GM18499 (cell line): Measurements from ENCODE around the gene CLEC16A.

Experiments
- ATAC-seq: cut with Tn5 transposase; IDR thresholded peaks from one replicate; pipeline ENCODE4 v1.9.1; 2021; ENCODE audit warnings: moderate number of reproducible peaks; ENCODE audit not compliant: insufficient read depth, unreplicated experiment

CLEC16A gene

GRCh38 chr16:11009027-11009755 lies 64.8 kb downstream of the CLEC16A start:
- ATAC-seq: no peak

DNA sequence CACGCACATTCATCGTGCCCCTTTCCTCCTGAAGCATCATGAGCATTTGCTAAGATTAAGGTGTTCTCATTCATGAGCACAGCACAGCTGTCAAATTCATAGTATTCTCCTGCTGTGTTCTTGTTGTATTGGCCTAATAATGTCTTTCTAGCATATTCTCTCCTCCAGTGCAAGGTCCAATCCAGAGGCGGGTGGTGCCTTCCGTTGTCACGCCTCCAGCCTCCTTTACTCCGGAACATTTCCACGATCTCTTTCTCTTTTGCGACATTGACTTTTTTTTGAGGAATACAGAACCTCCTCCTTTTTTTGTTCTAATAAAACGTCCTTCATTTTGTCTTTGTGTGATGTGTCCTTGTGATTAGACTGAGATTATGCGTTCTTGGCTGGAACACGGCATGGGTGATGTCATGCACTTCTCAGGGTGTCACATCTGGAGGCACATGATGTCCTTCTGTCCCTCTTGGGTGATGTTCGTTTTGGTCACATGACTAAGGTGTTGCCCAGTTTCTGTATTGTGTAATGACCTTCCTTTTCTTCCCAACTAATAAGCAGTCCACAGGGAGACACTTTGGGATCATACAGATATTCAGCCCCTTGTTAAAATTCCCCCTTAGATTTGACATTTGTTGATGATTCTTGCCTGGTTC lies 66.3 kb downstream of the CLEC16A start:
- ATAC-seq: no peak

- ATAC-seq: no peak
Observed at GRCh38 chr16:11011326-11011725, 67.0 kb downstream of the CLEC16A start.

DNA sequence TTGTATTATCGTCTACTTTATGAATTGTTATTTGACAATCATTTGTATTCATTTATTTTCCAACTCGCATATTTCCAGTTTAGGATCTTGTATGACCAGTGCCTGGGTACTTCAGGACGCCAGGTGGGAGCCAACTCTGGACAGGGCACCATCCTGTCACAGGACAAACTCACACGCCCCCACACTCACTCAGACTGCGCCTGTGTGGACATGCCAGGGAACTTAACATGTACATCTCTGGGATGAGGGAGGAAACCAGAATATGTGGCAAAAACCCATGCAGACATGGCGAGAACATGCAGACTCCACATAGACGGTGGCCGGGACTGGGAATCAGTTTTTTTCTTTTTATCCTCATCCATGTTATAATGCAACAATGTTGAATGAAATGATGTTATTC lies 68.5 kb downstream of the CLEC16A start:
- ATAC-seq: no peak

DNA sequence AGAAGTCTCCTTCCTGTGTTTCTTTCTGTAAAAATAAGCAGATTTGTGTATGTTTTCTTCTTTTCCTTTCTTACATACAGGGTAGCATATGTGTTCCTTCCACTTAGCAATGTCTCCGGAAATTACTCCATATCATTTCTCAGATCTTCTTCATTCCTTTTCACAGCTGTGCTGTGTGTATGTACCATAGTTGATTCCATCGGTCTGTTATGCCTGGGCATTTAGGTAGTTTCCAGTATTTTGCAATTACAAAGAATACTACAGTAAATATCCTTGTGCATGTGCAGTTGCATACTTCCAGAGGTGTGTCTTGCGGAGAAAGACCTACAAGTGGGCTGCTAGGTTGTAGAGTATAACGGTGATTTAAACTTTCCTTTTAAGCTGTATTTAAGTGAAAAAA lies 69.8 kb downstream of the CLEC16A start:
- ATAC-seq: no peak

- no peak for ATAC-seq
Observed at GRCh38 chr16:11015076-11015475, 70.7 kb downstream of the CLEC16A start.

DNA sequence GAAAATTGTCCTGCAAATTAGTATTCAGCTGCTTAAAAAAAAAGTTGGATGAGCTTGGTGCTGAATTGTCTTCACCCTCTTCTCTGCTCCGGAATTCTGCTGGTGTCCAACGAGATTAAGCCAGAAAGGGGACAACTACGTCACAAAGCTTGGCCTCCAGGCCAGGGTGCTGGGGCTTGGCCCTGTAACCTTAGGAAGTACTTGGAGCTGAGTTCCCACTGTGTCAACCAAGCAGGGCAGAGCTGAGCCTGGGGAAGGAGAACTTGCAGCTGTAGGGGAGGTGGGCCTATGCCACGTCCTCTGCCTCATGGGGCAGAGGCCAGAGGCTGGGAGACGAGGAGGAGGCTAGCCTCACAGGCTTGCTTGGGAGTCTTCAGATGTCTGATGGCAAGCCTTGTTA lies 71.2 kb downstream of the CLEC16A start:
- ATAC-seq: no peak

DNA sequence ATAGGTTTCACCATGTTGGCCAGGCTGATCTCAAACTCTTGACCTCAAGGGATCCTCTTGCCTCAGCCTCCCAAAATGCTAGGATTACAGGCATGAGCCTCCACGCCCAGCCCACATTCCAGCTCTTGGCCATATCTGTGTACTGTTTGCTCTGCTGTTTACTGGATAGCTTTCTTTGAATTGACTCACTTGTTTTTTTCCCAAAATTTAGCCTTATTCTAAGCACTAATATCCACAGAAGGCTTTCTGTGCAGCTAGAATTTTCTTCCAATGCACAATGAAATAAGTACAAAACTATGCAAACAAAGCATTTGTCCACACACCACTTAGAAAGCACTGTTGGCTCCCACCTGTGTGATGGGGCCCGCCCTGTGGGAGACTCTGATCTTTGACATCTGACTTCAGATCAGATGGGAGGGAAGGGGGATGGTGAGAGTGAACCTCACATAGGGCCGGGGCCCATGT lies 72.2 kb downstream of the CLEC16A start:
- no peak for ATAC-seq

GRCh38 chr16:11016993-11017392 lies 72.6 kb downstream of the CLEC16A start:
- ATAC-seq: no peak

DNA sequence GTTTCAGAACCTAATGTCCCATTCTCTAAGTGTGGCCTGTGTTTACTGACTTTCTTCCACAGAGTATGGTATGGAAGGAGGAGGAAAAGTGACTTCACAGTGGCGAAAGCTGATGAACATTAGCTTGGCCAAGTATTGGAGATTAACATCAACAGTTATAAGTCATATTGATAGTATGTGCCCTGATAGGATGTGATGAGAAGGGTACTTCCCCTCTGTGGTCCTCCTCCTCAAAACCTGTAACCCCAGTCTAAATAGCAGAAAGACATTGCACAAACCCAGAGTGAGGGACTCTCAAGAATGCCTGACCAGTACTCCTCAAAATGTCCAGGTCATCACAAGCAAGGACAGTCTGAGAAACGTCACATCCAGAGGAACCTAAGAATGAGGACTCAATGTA lies 73.1 kb downstream of the CLEC16A start:
- no peak for ATAC-seq

DNA sequence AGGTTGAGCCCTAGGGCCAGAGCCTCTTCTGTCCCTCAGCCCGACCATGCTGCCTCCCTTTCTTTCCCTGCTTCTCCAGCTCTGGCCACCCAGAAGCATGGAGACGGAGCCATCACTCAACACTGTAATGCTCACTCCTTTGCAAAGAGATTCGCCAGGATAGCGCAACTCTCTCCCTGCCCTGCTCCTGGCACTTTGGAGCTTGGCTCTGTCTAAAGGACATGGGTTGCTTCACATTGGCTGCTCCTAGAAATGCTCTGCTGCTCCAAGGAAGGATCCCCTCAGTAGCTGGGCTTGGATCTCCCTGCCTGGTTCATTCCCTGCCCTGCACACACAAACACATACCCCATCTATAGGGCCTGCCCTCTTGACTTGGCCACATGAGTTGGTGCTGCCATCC lies 76.0 kb downstream of the CLEC16A start:
- no peak for ATAC-seq

DNA sequence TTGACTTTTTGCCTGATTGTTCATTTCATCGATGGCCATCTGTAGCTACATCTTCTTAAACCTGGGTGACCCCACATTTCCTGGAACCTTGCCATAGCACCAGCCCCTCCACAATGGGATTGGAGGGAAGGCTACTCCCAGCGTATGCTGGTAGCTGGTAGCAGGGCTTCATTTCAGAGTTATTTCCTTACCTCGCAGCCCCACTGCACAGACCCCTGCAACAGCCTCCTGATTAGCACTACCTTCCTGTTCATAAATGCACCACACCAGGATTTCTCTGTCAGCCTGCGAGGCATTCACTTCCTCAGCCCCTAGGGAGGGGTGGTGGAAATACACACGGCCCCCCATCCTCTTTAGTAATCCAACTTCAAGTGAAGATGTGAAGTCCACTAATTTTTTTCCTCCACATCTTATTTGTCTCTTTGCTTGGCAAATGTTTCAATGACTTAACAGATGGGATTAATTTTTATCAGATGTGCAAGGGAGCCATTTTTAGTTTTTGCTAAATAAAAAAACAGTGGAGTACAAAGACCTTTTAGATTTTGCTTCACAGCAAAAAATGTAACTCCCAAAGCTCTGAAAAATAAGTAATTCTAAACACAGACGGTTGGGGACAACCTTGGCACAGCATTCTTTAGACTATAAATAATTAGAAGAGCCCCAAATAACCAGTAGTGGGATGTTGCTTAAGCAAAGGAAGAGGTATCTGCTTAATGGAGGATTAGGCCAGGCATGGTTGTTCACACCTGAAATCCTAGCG lies 76.6 kb downstream of the CLEC16A start:
- ATAC-seq: no peak

DNA sequence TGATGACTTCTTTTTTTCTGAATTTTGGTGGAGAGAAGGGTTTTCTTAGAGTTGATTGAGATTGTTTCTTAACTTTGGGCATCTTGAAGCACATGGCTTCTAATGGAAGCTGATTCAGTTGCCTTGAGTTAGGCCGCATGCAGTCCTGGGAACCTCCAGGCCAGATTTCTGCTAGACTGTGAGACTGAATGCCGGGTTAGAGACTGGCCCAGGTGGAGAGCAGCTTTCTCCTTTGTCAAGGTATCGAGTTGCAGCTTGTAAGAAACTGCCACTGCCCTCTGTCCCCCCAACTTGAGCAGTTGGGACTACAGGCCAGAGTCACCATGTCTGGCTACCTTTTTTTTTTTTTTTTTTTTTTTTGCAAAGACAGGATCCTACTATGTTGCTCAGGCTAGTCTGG lies 77.6 kb downstream of the CLEC16A start:
- no peak for ATAC-seq

DNA sequence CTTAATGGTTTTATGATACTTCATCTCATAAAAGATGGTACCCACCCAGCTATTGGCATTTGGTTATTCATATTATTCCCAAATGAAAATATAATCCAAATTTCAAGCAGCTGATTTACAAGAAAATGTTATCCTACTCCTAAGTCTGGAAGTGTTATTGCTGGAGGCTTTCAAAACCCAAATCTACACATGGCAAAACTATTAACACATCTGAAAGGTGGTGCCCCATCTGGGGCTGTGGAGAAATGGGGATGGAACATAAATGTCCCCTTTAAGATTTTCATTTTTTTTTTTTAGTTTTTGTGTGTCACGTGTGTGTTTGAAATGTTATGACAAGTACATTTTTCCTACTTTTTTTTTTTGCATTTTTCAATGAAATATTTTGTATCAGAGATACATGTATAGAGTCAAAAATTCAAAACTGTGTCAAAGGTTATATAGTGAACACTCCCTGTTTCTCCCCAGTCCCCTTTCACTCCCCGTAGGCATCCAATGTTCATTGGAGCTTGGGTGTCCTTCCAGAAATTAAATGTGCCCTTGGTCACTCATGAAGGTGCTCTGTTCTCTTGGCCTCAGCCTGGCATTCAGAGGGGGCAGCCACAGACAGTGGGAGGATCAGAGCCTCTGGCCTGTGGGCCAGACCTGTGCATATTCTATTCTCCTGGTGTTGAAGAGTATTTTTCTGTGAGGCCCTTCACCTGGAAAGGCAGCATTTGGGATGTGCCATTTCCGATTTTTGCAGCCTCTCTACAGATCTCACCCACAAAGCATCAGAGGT lies 79.1 kb downstream of the CLEC16A start:
- no peak for ATAC-seq

GRCh38 chr16:11024333-11025053 lies 80.1 kb downstream of the CLEC16A start:
- no peak for ATAC-seq

DNA sequence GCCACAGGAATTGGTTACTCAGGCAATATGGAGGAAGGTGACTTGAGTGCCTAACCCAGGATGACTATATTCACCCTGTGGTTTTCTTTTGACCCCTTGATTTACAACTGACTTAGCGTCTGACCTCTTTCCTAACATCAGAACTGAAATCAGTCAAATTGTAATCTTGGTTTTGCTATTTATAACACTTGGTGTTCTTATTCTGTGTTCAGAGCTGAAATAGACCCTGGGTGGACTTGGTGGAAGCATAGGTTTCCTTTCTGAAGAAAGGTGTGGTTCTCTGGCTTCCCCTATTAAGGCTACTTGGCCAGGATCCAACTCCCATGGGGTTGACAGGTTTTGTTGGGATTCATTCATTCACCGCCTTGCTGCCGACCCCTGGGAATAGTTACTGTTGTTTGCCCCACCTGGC lies 80.8 kb downstream of the CLEC16A start:
- no peak for ATAC-seq

GRCh38 chr16:11029948-11030347 lies 85.6 kb downstream of the CLEC16A start:
- no peak for ATAC-seq

DNA sequence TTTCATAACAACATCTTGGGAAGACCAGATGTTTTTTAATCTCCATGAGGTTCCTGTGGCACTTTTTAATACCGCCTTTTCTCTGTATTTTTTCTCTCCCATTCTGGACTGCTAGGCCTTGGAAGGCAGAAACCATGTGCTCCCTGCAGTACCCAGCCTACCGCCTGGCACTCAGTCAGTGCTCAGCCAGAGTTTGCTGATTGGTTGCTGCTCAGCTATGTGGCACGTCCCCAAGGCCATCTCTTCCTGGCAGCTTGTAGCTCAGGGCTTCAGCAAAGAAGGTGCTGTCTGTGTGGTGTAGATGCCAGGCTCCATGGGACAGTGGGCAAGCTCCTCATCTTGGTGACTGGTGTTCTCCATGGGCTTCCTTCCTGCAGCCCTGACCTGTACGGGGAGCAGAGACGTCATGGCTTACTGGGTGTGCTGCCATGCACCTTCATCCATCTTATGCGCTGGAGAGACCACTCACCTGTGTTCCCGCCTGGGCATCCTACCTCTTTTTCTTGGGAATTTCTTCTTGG lies 86.7 kb downstream of the CLEC16A start:
- no peak for ATAC-seq

DNA sequence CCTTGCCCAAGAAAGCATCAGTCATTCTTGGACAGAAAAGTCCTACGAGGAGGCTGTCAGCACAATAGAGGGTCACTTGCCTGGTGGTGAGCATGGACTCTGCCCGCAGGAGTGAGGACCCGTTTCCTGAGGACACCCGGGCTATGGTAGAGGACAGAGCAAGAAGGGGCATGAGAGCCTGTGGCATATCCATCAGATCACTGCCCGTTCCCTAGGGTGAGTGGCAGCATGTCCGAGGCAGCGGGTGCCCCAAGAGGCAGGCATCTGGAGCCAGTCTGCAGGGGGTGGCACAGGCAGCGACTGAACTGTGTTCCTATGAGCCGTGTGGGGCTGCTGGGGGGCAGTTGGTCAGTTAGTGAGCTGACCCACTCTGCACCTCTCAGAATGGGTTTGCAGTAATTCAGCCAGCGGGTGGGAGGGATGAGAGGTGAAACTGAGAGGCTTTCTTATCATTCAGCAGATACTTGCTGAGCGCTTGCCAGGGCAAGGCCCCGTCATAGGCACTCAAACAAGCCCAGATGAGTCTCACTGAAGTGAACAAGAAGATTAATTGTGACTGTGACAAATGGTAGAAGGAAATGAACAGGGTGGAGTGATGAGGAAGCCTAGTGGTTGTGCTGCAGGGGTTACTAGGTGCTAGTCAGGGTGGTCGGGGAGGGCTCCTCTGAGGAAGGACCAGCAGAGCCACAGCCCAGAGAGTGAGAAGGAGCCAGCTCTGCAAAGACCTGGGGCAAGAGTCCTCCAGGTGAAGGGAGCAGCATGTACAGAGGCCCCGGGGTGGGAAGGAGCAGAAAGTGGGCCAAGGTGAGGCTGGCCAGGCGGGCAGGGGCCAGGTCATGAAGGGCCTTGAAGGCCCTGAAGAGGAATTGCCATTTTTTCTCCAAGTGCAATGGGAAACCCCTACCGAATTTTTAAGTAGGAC lies 87.9 kb downstream of the CLEC16A start:
- ATAC-seq: no peak
